Natural killer cell treated with Interleukin-12 subunit alpha and Interleukin-12 subunit beta and Interleukin-15 and Interleukin-18, amount 100 ng/mL, for 72 hours (primary cell): Measurements from ENCODE around the gene E2F4. TPM values are rescaled to one million over a fixed set of nuclear protein-coding genes. Genes with fewer than 3 reads are reported as not detected.

Experiments
- ATAC-seq, 2 donors: fragments of 150-1000 bp; cut with Tn5 transposase in 1 of 2; sonication (Bioruptor Pico), chemical (Tn5 transposase) in 1 of 2; 2 replicates each; pipeline ENCODE4 v1.10.0; 2021
- DNase-seq: peaks from one replicate; pipeline ENCODE4 v3.0.0; 2022; ENCODE audit warnings: low spot score
- H3K27ac Mint-ChIP-seq, 2 donors: 1 replicate in 1 of 2; 2 replicates in 1 of 2; pipeline ENCODE4 v1.8.0; 2022; ENCODE audit warnings: mixed read lengths in 2 of 2, mild to moderate bottlenecking in 1 of 2, moderate library complexity in 1 of 2
- H3K27me3 Mint-ChIP-seq, 2 donors: 1 replicate in 1 of 2; 2 replicates in 1 of 2; pipeline ENCODE4 v1.8.0; 2022; ENCODE audit warnings: mixed read lengths in 2 of 2
- H3K36me3 Mint-ChIP-seq: one replicate; pipeline ENCODE4 v1.8.0; 2022; ENCODE audit warnings: mixed read lengths
- H3K4me1 Mint-ChIP-seq, 2 donors: 1 replicate in 1 of 2; 2 replicates in 1 of 2; pipeline ENCODE4 v1.8.0; 2022; ENCODE audit warnings: low read depth in 2 of 2, mixed read lengths in 2 of 2, mild to moderate bottlenecking in 1 of 2
- H3K4me3 Mint-ChIP-seq: one replicate; pipeline ENCODE4 v1.8.0; 2022; ENCODE audit warnings: mixed read lengths
- H3K9me3 Mint-ChIP-seq: 2 replicates; pipeline ENCODE4 v1.8.0; 2022; ENCODE audit warnings: mixed read lengths
- total RNA-seq, 2 donors: library from RNA; stranded (reverse); gene quantifications; one replicate each; pipeline ENCODE4 v1.2.3, GENCODE V29; 2022

E2F4 gene, protein sequence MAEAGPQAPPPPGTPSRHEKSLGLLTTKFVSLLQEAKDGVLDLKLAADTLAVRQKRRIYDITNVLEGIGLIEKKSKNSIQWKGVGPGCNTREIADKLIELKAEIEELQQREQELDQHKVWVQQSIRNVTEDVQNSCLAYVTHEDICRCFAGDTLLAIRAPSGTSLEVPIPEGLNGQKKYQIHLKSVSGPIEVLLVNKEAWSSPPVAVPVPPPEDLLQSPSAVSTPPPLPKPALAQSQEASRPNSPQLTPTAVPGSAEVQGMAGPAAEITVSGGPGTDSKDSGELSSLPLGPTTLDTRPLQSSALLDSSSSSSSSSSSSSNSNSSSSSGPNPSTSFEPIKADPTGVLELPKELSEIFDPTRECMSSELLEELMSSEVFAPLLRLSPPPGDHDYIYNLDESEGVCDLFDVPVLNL
- total RNA-seq, result 100 to 1,000 TPM; 110 to 188 TPM

DNA sequence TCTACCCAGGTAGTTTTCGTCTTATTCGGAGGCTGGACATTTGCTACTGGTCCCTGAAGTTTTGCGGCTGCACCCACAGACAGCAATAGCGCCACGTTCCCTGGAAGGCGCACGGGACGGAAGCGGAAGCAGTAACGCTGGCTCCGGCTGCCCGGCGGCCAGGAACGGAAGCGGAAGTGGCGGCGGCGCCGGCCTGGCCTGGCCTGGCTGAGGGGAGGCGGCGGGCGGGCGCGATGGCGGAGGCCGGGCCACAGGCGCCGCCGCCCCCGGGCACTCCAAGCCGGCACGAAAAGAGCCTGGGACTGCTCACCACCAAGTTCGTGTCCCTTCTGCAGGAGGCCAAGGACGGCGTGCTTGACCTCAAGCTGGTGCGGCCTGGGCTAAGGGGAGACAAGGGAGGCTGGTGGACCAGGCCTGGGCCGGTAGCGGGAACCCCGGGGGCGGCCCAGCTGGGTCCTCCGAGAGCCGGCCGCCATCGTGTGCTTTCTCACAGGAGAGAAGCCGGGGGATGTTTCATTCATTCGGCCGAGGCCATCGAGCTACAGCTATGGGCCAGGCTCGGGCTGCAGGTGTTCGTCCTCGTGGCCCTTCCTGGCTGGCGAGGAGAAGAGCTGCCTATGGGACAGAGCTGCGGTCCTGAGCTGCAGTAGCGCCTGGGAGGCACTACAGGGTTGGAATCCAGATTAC lies at the start of gene E2F4:
Gene E2F4 (plus strand): TSS at position 161 of the 687 bp plus-strand sequence. CDS start 73 bp downstream, at position 234.
- H3K4me3 Mint-ChIP-seq, result peak within 1 kb of the TSS; percentile 82
- peaks cover 17% of the 10 kb centered on the region for H3K36me3 Mint-ChIP-seq
- peaks cover 39 to 41% of the 10 kb centered on the region in 2 donors for H3K4me1 Mint-ChIP-seq
- H3K9me3 Mint-ChIP-seq, result no peaks in the 10 kb centered on the region
- H3K27me3 Mint-ChIP-seq, result no peaks in the 10 kb centered on the region
- peak; percentile 97 to 98 for ATAC-seq
- peak; percentile 96 for DNase-seq
- H3K27ac Mint-ChIP-seq, result peak within 1 kb of the TSS; percentile 54 to 80

DNA sequence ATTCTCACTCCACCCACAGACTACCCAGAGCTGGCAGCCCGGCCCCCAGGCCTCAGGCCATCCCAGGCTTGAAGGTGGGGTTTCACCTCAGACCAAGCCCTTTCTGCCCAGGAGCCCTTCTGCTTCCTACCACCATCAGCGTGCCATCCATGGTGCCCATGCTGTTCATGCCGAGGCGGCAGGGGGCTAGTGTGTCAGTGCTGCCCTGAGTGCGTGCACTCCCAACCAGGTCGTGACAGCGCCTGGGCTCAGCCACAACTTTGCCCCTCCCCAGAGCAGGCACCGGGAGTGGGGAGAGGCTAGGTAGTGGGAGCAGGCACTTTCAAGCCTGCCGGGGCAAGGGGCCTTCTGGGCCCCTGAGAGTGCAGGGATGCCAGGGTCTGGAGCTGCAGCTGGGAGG lies 49.6 kb upstream of the E2F4 start:
- no peak overlapping the region for H3K4me3 Mint-ChIP-seq
- ATAC-seq (no peak), DNase-seq (no peak)
- no peaks in the 10 kb centered on the region for H3K9me3 Mint-ChIP-seq
- H3K36me3 Mint-ChIP-seq, result peaks cover 17% of the 10 kb centered on the region
- no peaks in the 10 kb centered on the region for H3K27me3 Mint-ChIP-seq
- H3K4me1 Mint-ChIP-seq, result no peaks in the 10 kb centered on the region
- no peak overlapping the region for H3K27ac Mint-ChIP-seq

DNA sequence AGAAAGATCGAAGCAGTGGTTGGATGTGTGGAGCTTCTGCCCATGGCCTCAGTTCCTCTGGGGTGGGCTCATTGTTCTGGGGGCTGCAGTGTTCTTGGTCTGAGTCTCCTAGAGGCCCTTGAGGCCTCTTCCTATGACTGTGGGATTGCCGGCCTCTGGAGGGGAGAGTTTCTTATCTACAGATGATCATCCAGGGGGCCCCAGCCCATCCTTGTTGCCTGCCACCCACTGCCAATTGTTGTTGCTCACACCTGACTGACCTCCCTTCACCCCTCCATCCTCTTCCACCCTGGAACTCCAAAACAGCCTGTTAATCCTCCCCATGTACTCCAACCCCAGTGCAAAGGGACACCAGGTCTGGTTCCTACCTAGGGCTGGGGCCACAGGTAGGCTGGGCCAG lies 47.0 kb upstream of the E2F4 start:
- no peaks in the 10 kb centered on the region for H3K27me3 Mint-ChIP-seq
- DNase-seq (no peak), ATAC-seq (no peak)
- peaks cover 0 to 2% of the 10 kb centered on the region in 2 donors for H3K4me1 Mint-ChIP-seq
- H3K36me3 Mint-ChIP-seq, result peaks cover 23% of the 10 kb centered on the region
- H3K4me3 Mint-ChIP-seq, result no peak overlapping the region
- H3K9me3 Mint-ChIP-seq, result no peaks in the 10 kb centered on the region
- no peak overlapping the region for H3K27ac Mint-ChIP-seq

DNA sequence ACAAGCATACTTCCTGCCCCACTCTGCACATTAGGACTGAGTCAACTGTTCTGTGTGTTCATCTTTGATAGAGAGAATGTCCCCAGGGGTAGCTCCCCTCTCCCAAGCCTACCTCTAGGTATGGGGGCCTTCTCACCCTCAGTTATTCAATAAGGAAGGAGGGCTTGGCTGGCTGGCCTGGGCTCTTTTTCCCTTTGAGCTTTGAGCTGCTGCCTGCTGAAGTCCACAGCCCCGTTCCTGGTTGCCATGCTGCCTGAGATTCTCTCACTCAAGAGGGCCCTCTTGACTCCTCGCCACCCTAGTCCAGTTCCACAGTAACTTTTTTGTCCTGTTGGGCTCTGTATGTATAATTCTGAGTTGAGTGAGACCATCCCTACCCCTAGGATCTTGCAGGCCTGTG lies 46.2 kb upstream of the E2F4 start:
- no peaks in the 10 kb centered on the region for H3K9me3 Mint-ChIP-seq
- H3K27ac Mint-ChIP-seq, result no peak overlapping the region
- no peaks in the 10 kb centered on the region for H3K27me3 Mint-ChIP-seq
- DNase-seq (no peak), ATAC-seq (no peak)
- peaks cover 0 to 2% of the 10 kb centered on the region in 2 donors for H3K4me1 Mint-ChIP-seq
- H3K4me3 Mint-ChIP-seq, result no peak overlapping the region
- H3K36me3 Mint-ChIP-seq, result peaks cover 17% of the 10 kb centered on the region

DNA sequence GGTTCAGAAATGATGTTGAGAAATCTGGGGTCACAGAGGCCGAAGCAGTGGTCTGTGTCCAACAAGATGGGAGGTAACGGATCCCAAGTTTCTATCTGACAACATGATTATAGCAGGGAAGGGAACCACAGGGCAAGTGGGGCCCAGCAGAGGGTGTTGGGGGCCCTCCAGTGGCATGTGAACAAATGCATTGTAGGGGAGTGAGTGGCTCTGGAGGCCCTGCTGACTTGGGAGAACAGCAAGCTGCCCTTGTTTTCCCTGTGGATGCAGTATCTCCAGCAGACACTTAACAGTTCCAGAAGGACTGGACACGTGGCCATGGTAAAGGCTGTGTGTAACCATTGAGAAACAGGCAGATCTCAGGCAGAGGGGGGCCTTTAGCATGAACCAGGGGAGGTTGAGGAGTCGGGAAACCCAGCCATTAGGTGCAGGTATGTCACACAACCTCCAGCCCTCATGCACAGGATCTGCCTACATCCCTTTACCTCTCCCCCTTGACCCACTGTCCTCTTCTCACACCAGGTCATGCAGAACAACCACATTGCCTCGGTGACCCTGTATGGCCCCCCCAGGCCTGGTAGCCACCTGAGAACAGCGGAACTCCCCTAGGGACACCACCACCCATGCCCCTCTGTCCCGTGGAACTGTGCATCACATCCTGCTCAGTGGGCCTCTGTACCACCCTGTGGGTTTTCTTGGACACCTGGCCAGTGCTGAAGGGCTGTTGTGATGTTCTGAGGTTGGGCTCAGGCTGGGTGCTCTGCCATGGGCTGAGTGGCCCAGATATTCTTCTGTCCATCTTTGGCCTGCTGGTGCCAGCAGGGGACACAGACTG lies 45.2 kb upstream of the E2F4 start:
- ATAC-seq (no peak), DNase-seq (no peak)
- H3K4me3 Mint-ChIP-seq, result no peak overlapping the region
- peaks cover 0 to 5% of the 10 kb centered on the region in 2 donors for H3K27me3 Mint-ChIP-seq
- H3K9me3 Mint-ChIP-seq, result no peaks in the 10 kb centered on the region
- H3K4me1 Mint-ChIP-seq, result peaks cover 0 to 2% of the 10 kb centered on the region in 2 donors
- H3K27ac Mint-ChIP-seq, result no peak overlapping the region
- H3K36me3 Mint-ChIP-seq, result peaks cover 12% of the 10 kb centered on the region

DNA sequence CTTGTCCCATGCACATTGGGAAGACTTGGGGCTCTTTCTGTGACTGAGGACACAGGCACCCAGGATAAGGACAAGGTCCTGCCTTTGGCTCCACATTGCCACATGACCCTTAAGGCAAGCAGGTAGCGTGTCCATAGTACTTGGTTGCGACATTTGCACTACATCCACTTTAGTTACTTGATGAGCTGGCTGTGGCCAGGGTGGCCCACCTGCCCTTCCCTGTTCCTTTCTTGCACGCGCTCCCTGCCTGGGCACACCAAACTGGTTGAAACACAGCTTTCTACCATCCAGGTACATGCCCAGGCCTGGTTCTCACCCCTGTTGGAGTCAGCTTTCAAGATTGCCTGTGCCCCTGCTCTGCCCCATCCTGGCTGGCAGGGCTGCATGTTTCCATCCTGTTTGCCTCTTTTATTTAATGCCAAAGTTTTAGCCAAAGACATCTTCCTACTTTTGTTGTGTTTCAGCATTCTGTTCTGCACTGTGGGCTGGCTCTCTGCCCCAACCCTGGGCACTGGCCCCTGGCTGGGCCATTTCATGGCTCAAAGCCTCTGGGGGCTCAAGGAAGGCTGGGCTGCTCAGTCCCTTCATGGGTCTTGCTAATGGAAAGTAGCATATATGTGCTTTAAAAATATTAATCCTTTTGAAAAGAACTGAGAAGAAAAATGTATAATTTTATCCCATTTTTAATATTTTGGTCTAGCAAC lies 44.4 kb upstream of the E2F4 start:
- DNase-seq, result no peak
- Mint-ChIP-seq H3K27ac (no peak overlapping the region), H3K9me3 (no peaks in the 10 kb centered on the region), H3K27me3 (peaks cover under 1 to 5% of the 10 kb centered on the region in 2 donors), H3K4me1 (peaks cover 0 to 2% of the 10 kb centered on the region in 2 donors), H3K4me3 (no peak overlapping the region), H3K36me3 (peaks cover 12% of the 10 kb centered on the region)
- no peak for ATAC-seq

DNA sequence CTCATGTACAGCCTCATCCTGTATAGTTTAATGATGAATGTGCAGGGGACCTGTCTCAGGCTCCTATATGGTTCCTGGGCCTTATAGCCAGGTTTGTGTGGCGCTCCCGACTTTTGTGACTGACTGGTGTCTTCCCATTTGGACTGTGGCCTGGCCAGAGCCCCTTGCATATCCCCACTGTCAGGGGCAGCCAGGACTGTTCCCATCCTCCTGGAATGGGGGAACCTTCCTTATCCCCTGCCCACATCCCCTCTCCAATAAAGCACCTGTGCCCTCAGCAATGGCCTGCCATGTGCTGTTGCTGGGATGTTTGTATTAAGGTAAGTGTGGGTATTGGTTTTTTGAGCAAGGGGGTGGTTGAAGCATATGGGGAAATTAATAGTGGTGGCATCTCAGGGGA lies 43.7 kb upstream of the E2F4 start:
- Mint-ChIP-seq H3K4me3 (no peak overlapping the region), H3K9me3 (no peaks in the 10 kb centered on the region), H3K36me3 (peaks cover 12% of the 10 kb centered on the region), H3K4me1 (peaks cover 6 to 9% of the 10 kb centered on the region in 2 donors), H3K27me3 (peaks cover 7 to 12% of the 10 kb centered on the region in 2 donors), H3K27ac (no peak overlapping the region)
- ATAC-seq (no peak), DNase-seq (no peak)

DNA sequence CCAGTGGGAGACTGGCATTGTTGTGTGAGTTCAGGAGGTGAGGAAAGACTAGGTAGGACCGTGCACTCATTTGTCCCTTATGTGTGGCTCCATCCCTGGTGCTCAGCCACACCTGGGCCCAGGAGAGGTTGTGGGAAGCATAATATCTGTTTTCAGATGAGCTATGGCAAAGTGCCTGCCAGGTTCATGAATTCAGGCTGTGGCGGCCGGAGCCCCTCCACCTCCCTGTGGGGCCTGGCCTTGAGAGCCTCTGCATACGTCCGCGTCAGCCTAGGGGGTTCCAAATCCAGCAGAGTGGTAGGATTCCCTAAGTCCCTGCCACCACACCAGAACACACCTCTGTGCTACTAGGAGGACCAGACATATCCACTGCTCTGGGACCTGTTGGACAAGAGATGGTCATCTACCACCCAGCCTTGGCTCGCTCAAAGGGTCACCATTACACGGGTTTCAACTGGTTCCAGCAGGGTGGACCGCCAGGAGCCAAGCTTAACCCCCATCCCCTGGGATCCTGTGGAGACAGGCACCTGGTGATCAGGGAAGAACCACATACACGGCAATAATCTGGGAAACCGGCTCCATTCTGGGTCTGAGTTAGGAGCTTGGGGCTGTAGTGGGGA lies 43.2 kb upstream of the E2F4 start:
- peaks cover 8 to 12% of the 10 kb centered on the region in 2 donors for H3K4me1 Mint-ChIP-seq
- peak; percentile 49 for DNase-seq
- peaks cover 12% of the 10 kb centered on the region for H3K36me3 Mint-ChIP-seq
- H3K27me3 Mint-ChIP-seq, result peaks cover 7 to 12% of the 10 kb centered on the region in 2 donors
- H3K4me3 Mint-ChIP-seq, result peak overlapping the region; percentile 22
- no peak for ATAC-seq
- H3K9me3 Mint-ChIP-seq, result no peaks in the 10 kb centered on the region
- H3K27ac Mint-ChIP-seq, result no peak overlapping the region

DNA sequence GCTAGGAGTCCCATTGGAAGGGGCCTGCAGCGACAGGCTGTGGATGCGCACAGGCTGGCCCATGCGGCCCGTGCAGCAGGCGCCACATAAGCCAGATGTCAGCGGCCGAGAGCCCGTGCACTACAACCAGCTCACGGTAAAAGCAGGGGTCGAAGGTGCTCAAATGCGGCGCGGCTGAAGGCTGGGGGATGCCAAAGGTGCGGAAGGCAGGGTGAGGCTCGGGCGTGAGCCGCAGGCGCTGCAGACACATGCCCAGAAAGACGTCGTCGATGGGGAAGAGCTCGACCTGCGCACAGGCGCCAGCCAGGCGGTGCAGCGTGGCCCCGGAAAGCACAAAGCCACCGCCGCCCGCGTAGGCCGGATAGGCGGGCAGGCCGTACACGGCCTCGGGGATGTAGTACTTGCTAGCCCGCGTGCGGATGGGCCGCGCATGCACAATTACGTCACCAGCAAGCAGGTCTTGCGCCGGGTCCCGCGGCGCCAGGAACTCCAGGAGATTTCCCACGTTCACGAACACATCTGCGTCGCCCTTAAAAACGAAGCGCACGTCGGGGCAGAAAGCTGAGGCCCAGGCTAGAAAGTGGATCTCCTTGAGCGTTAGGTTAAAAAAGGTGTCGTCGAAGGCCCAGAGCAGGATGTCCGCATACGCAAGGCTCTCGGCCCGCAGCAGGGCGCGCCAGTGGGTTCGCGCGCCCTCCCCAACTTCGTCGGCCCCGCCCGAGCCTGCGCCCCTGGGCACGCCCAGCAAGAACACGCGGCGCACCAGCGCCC lies 42.5 kb upstream of the E2F4 start:
- H3K27ac Mint-ChIP-seq, result no peak overlapping the region
- H3K36me3 Mint-ChIP-seq, result peaks cover 9% of the 10 kb centered on the region
- H3K27me3 Mint-ChIP-seq, result peaks cover 7 to 12% of the 10 kb centered on the region in 2 donors
- ATAC-seq, result no peak
- H3K9me3 Mint-ChIP-seq, result no peaks in the 10 kb centered on the region
- DNase-seq, result peak; percentile 51
- peaks cover 8 to 13% of the 10 kb centered on the region in 2 donors for H3K4me1 Mint-ChIP-seq
- peak overlapping the region; percentile 22 for H3K4me3 Mint-ChIP-seq

DNA sequence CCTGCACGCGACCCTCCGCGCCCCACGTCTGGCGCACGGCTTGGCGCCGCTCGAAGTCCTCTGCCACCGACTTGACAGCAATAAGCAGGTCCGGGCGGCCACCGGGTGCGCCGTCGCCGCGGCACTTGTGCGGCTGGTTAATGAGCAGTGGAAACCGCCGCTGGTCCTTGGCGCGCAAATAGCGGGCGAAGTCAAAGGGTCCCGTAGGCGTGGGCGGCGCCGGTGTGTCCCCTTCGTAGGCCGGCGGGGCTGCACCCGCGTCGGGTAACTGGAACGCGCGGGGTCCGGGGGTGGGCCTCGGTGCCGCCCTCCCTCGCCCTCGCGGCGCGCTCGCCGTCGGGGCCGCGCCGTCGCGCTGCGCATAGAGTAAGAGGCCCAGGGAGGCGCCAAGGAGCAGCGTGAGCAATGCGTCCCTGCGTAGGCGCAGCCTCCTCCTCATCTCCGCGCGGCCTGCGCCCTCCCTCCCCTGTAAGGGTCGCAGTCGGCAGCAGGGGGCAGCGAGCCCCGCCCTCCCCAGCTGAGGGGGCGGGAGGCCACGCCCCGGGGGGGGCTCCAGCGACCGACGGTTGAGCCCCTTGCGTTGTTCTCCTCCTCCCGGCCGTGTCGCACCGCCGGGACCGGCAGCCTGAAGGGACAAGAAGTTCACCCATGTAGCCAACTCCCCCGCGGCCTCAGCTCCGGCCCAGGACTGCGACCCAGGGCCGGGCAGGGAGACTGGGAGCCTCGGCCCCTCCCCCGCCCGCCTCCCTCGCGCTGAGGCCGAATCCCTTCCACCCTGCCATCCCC lies 41.7 kb upstream of the E2F4 start:
- Mint-ChIP-seq H3K9me3 (no peaks in the 10 kb centered on the region), H3K27ac (no peak overlapping the region), H3K36me3 (peaks cover 5% of the 10 kb centered on the region), H3K27me3 (peaks cover 7 to 12% of the 10 kb centered on the region in 2 donors), H3K4me1 (peaks cover 8 to 14% of the 10 kb centered on the region in 2 donors), H3K4me3 (no peak overlapping the region)
- DNase-seq, result no peak
- ATAC-seq, result peak; percentile 59 to 61

DNA sequence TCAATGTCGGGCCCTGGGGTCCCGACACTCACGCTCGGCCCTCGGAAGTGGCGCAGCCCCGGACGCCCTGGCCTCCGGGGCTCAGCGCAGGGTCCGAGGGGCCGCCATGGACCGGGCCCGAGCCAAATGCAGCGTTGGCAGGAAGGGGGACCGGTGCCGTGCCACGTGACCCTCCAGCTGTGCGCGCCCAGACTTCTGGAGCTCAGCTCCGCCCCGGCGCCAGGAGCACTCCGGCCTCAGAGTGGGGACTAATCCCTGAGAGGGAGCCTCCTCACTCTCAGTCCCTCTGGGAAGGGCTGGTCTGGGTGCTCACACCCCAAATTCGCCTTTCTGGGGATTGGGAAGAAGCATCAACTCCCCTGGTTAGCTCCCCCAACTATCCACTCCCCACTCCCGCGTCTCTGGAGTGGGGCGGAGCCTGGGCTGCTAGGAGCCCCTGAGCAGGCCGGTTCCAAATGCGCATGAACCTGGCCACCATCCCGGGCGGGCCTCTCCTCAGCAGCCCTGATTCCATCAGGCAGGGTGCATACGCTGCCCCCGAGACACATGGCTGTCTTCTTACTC lies 41.0 kb upstream of the E2F4 start, which contains the start of gene B3GNT9:
Gene B3GNT9 (minus strand): TSS at position 166 of the 564 bp plus-strand sequence. CDS start 513 bp downstream, outside the sequence.
- H3K36me3 Mint-ChIP-seq, result peaks cover 5% of the 10 kb centered on the region
- H3K4me3 Mint-ChIP-seq, result peak within 1 kb of the TSS; percentile 60
- no peaks in the 10 kb centered on the region for H3K9me3 Mint-ChIP-seq
- no peak for DNase-seq
- peaks cover 7 to 12% of the 10 kb centered on the region in 2 donors for H3K27me3 Mint-ChIP-seq
- peak; percentile 32 to 62 for ATAC-seq
- H3K27ac Mint-ChIP-seq, result no peak within 1 kb of the TSS
- peaks cover 8 to 16% of the 10 kb centered on the region in 2 donors for H3K4me1 Mint-ChIP-seq
